Naive B cell (primary cell): ENCODE results near the gene PLCG2. TPM values are rescaled to one million over a fixed set of nuclear protein-coding genes. Genes with fewer than 3 reads are reported as not detected.

Source experiments
- ATAC-seq, 2 donors: fragments of 150-1000 bp; cut with Tn5 transposase; 2 replicates each; pipeline ENCODE4 v1.10.0; 2021; ENCODE audit warnings: low read depth in 2 of 2, mild to moderate bottlenecking in 2 of 2, moderate library complexity in 2 of 2
- DNase-seq: peaks from one replicate; pipeline ENCODE4 v3.0.0; 2022
- H3K27ac Mint-ChIP-seq, 6 donors: one replicate each; pipeline ENCODE4 v1.8.0; 2020 to 2022; ENCODE audit warnings: mild to moderate bottlenecking in 6 of 6, mixed read lengths in 6 of 6, moderate library complexity in 5 of 6, inconsistent platforms in 2 of 6
- H3K27me3 Mint-ChIP-seq, 3 donors: one replicate each; pipeline ENCODE4 v1.8.0; 2021 to 2022; ENCODE audit warnings: mixed read lengths in 3 of 3, mild to moderate bottlenecking in 1 of 3
- H3K36me3 Mint-ChIP-seq, 2 donors: one replicate each; pipeline ENCODE4 v1.8.0; 2020 to 2022; ENCODE audit warnings: mixed read lengths in 2 of 2, inconsistent platforms in 1 of 2, mild to moderate bottlenecking in 1 of 2
- H3K4me1 Mint-ChIP-seq, 3 donors: one replicate each; pipeline ENCODE4 v1.8.0; 2020 to 2022; ENCODE audit warnings: mixed read lengths in 3 of 3, inconsistent platforms in 1 of 3, mild to moderate bottlenecking in 1 of 3, moderate library complexity in 1 of 3
- H3K4me3 Mint-ChIP-seq, 8 donors: one replicate each; pipeline ENCODE4 v1.8.0; 2020 to 2022; ENCODE audit warnings: mild to moderate bottlenecking in 8 of 8, mixed read lengths in 8 of 8, moderate library complexity in 8 of 8, inconsistent platforms in 2 of 8
- H3K9me3 Mint-ChIP-seq, 7 donors: one replicate each; pipeline ENCODE4 v1.8.0; 2020 to 2022; ENCODE audit warnings: mixed read lengths in 7 of 7, mild to moderate bottlenecking in 5 of 7, inconsistent platforms in 2 of 7, moderate library complexity in 1 of 7
- polyA plus RNA-seq, 6 donors: library from polyadenylated mRNA; unstranded; fragments of 300-500 nt; fragmentation: Illumina TruSeq; gene quantifications; one replicate each; pipeline ENCODE4 v1.2.3, GENCODE V29; 2021; ENCODE audit warnings: low read depth in 6 of 6

The PLCG2 gene
- polyA plus RNA-seq, 6 donors from 2014 or later: 65.1 to 119 (median 92.5) TPM

DNA sequence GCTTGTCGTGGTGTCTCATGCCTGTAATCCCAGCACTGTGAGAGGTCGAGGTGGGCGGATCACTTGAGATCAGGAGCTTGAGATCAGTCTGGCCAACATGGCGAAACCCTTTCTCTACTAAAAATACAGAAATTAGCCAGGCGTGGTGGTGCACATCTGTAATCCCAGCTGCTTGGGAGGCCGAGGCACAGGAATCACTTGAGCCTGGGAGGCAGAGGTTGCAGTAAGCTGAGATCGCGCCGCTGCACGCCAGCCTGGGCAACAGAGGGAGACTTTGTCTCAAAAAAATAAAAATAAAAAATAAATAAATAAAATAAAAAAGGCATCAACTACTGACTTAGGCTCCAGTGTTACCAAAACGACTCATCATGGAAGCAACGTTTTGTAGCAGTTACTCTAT, 115.5 kb downstream of the PLCG2 start:
- Mint-ChIP-seq H3K27me3 (no peaks in the 10 kb centered on the region), H3K4me3 (no peak overlapping the region), H3K27ac (peak overlapping the region in 1 of 6 donors; percentile 49), H3K4me1 (peaks cover 4 to 7% (median 6%) of the 10 kb centered on the region in 3 donors), H3K36me3 (peaks cover 18 to 34% of the 10 kb centered on the region in 2 donors), H3K9me3 (no peaks in the 10 kb centered on the region)
- DNase-seq (no peak), ATAC-seq (no peak)

DNA sequence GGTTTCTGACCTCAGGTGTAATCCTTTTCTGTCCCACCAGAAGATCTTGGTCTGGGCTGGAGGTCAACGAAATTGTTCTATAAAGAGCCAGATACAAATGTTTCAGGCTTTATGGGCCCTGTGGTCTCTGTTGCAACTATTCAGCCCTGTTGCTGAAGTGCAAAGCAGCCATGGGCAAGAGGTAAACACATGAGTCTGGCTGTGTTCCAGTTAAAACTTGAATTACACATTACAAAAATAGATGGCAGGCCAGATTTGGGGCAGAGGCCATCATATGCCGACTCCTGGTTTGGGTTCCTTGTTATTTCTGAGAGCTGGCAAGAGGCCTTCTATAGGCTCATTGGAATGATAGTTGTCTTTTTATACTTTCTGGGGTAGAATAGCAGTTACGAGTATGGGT, 117.8 kb downstream of the PLCG2 start:
- no peak overlapping the region for H3K4me3 Mint-ChIP-seq
- no peaks in the 10 kb centered on the region for H3K27me3 Mint-ChIP-seq
- ATAC-seq (no peak), DNase-seq (no peak)
- peaks cover 1 to 4% (median 4%) of the 10 kb centered on the region in 3 donors for H3K4me1 Mint-ChIP-seq
- H3K9me3 Mint-ChIP-seq: no peaks in the 10 kb centered on the region
- H3K27ac Mint-ChIP-seq: peak overlapping the region in 1 of 6 donors; percentile 9
- H3K36me3 Mint-ChIP-seq: peaks cover 15 to 30% of the 10 kb centered on the region in 2 donors

DNA sequence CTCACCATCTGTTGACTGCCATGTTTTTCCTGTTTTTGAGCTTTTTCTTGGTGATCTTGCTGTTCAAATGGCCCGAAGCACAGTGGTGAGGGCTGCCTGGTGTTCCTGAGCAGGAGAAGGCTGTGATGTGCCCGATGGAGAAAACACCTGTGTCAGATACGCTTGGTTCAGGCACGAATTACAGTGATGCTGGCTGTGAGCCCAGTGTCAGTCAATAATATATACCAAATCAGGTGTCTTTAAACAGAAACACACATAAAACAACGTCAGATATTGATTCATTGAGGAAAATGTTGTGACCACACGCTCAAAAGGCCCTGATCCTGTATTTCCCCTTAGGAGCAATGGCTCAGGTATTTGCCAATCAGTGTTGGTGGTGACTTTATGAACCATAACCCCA, 120.5 kb downstream of the PLCG2 start:
- no peak overlapping the region for H3K4me3 Mint-ChIP-seq
- no peaks in the 10 kb centered on the region for H3K27me3 Mint-ChIP-seq
- H3K9me3 Mint-ChIP-seq: no peaks in the 10 kb centered on the region
- no peaks in the 10 kb centered on the region for H3K4me1 Mint-ChIP-seq
- DNase-seq (no peak), ATAC-seq (no peak)
- H3K36me3 Mint-ChIP-seq: peaks cover 16 to 34% of the 10 kb centered on the region in 2 donors
- peak overlapping the region in 2 of 6 donors; percentile 74 to 78 for H3K27ac Mint-ChIP-seq

- H3K27me3 Mint-ChIP-seq: no peaks in the 10 kb centered on the region
- DNase-seq (no peak), ATAC-seq (no peak)
- no peaks in the 10 kb centered on the region for H3K4me1 Mint-ChIP-seq
- no peak overlapping the region for H3K4me3 Mint-ChIP-seq
- peak overlapping the region in 1 of 6 donors; percentile 78 for H3K27ac Mint-ChIP-seq
- peaks cover 17 to 38% of the 10 kb centered on the region in 2 donors for H3K36me3 Mint-ChIP-seq
- H3K9me3 Mint-ChIP-seq: no peaks in the 10 kb centered on the region
Observed at GRCh38 chr16:81900014-81900413, 120.9 kb downstream of the PLCG2 start.

GRCh38 chr16:81900456-81900855, 121.4 kb downstream of the PLCG2 start:
- no peaks in the 10 kb centered on the region for H3K9me3 Mint-ChIP-seq
- ATAC-seq (no peak), DNase-seq (no peak)
- no peaks in the 10 kb centered on the region for H3K27me3 Mint-ChIP-seq
- no peaks in the 10 kb centered on the region for H3K4me1 Mint-ChIP-seq
- H3K27ac Mint-ChIP-seq: no peak overlapping the region
- H3K4me3 Mint-ChIP-seq: no peak overlapping the region
- H3K36me3 Mint-ChIP-seq: peaks cover 17 to 38% of the 10 kb centered on the region in 2 donors

- H3K36me3 Mint-ChIP-seq: peaks cover 16 to 38% of the 10 kb centered on the region in 2 donors
- H3K4me1 Mint-ChIP-seq: no peaks in the 10 kb centered on the region
- no peaks in the 10 kb centered on the region for H3K9me3 Mint-ChIP-seq
- peak overlapping the region in 1 of 6 donors; percentile 33 for H3K27ac Mint-ChIP-seq
- ATAC-seq (no peak), DNase-seq (no peak)
- H3K4me3 Mint-ChIP-seq: no peak overlapping the region
- H3K27me3 Mint-ChIP-seq: no peaks in the 10 kb centered on the region
Observed at GRCh38 chr16:81901484-81901883, 122.4 kb downstream of the PLCG2 start.

DNA sequence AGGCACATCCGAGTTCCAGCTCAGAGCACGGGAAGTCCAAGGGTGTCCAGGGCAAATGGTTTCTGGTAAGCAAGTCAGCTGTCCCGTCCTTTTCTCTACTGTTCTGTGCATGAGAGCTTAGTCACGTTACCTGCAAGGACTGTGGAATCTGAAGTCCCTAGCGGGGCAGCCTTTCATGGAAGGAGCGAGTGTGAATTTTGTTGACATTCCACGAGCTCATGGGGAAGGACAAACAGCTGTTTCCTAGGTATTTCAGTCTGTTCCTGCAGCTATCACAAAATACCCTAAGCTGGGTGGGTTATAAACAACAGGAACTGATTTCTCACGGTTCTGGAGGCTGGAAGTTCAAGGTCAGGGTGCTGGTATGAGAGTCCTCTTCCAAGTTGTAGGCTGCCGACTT, 122.9 kb downstream of the PLCG2 start:
- ATAC-seq (no peak), DNase-seq (no peak)
- Mint-ChIP-seq H3K4me1 (peaks cover 0 to under 1% (median 0%) of the 10 kb centered on the region in 3 donors), H3K9me3 (no peaks in the 10 kb centered on the region), H3K36me3 (peaks cover 11 to 33% of the 10 kb centered on the region in 2 donors), H3K27ac (peak overlapping the region in 1 of 6 donors; percentile 30), H3K27me3 (no peaks in the 10 kb centered on the region), H3K4me3 (no peak overlapping the region)

- H3K9me3 Mint-ChIP-seq: no peaks in the 10 kb centered on the region
- peaks cover 17 to 40% of the 10 kb centered on the region in 2 donors for H3K36me3 Mint-ChIP-seq
- H3K27ac Mint-ChIP-seq: peak overlapping the region in 3 of 6 donors; percentile 57 to 81 (median 60)
- H3K4me1 Mint-ChIP-seq: peaks cover 0 to 3% (median 0%) of the 10 kb centered on the region in 3 donors
- H3K27me3 Mint-ChIP-seq: no peaks in the 10 kb centered on the region
- no peak overlapping the region for H3K4me3 Mint-ChIP-seq
- DNase-seq (no peak), ATAC-seq (no peak)
Observed at GRCh38 chr16:81904320-81904719, 125.2 kb downstream of the PLCG2 start.

GRCh38 chr16:81905277-81905676, 126.2 kb downstream of the PLCG2 start:
- Mint-ChIP-seq H3K4me3 (no peak overlapping the region), H3K27ac (peak overlapping the region in 3 of 6 donors; percentile 21 to 86 (median 57)), H3K9me3 (no peaks in the 10 kb centered on the region), H3K36me3 (peaks cover 17 to 40% of the 10 kb centered on the region in 2 donors), H3K4me1 (peaks cover 0 to 3% (median 0%) of the 10 kb centered on the region in 3 donors), H3K27me3 (no peaks in the 10 kb centered on the region)
- DNase-seq (no peak), ATAC-seq (no peak)

GRCh38 chr16:81907681-81908080, 128.6 kb downstream of the PLCG2 start:
- H3K36me3 Mint-ChIP-seq: peaks cover 24 to 42% of the 10 kb centered on the region in 2 donors
- H3K9me3 Mint-ChIP-seq: no peaks in the 10 kb centered on the region
- ATAC-seq (no peak), DNase-seq (no peak)
- peak overlapping the region in 1 of 6 donors; percentile 54 for H3K27ac Mint-ChIP-seq
- H3K4me3 Mint-ChIP-seq: no peak overlapping the region
- H3K4me1 Mint-ChIP-seq: peaks cover 0 to 10% (median 0%) of the 10 kb centered on the region in 3 donors
- no peaks in the 10 kb centered on the region for H3K27me3 Mint-ChIP-seq

DNA sequence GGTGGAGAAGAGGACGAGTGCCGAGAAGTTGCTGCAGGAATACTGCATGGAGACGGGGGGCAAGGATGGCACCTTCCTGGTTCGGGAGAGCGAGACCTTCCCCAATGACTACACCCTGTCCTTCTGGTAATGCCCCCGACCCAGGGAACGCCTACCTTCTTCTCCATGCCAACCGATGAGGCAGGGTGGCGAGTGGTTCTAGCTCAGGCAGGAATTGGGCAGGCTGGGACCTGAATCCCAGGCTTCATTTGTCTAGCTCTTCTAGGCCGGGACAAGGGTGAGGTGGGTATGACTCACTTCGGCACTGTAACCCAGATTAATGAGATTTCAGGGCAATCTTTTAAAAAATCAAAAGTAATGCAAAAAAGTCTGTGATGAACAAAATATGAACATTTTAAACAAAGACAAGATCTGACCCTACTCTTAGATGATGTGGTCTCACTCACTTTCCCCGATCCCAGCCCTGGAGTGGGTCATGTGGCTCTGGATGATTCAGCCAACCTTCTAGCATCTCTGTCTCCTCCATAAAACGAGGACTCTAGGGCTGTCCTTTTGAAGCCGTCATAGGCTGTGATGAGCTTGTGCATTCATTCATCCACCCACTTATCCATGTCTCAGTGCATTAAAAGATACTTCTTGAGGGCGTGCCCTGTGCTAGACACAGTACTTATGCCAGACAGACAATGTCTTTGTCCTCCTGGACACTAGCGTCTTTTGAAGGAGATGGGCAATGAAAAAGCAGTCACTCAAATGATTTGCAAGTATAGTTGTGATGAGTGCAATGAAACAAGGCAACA, 129.6 kb downstream of the PLCG2 start:
- Mint-ChIP-seq H3K27ac (peak overlapping the region in 3 of 6 donors; percentile 60 to 71 (median 69)), H3K4me1 (peaks cover 0 to 10% (median 2%) of the 10 kb centered on the region in 3 donors), H3K4me3 (no peak overlapping the region), H3K9me3 (no peaks in the 10 kb centered on the region), H3K27me3 (no peaks in the 10 kb centered on the region), H3K36me3 (peaks cover 20 to 38% of the 10 kb centered on the region in 2 donors)
- DNase-seq: no peak
- ATAC-seq: no peak

GRCh38 chr16:81910366-81910885, 131.3 kb downstream of the PLCG2 start:
- H3K27me3 Mint-ChIP-seq: no peaks in the 10 kb centered on the region
- H3K9me3 Mint-ChIP-seq: no peaks in the 10 kb centered on the region
- peak overlapping the region in 4 of 6 donors; percentile 51 to 87 (median 69) for H3K27ac Mint-ChIP-seq
- H3K4me3 Mint-ChIP-seq: peak overlapping the region in 1 of 8 donors; percentile 40
- DNase-seq (no peak), ATAC-seq (no peak)
- peaks cover 5 to 10% (median 10%) of the 10 kb centered on the region in 3 donors for H3K4me1 Mint-ChIP-seq
- H3K36me3 Mint-ChIP-seq: peaks cover 16 to 27% of the 10 kb centered on the region in 2 donors

DNA sequence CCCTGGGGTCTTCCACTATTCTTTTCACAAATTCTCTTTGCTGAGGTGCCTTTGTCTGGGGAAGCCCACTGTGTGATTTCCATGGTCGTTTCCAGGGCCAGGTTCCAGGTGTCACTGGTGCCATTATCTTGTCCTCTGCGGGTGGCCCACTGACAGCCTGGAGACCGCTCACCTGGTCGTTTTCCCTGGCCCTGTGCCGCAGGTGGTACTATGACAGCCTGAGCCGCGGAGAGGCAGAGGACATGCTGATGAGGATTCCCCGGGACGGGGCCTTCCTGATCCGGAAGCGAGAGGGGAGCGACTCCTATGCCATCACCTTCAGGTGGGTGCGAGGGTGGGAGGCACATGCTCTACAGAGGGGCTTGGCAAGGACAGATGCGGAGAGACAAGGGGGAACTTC, 133.3 kb downstream of the PLCG2 start:
- Mint-ChIP-seq H3K4me3 (no peak overlapping the region), H3K4me1 (peaks cover 12 to 19% (median 14%) of the 10 kb centered on the region in 3 donors), H3K27me3 (no peaks in the 10 kb centered on the region), H3K36me3 (peaks cover 23% of the 10 kb centered on the region in 2 donors), H3K9me3 (no peaks in the 10 kb centered on the region), H3K27ac (peak overlapping the region in 3 of 6 donors; percentile 11 to 97 (median 32))
- no peak for DNase-seq
- ATAC-seq: no peak

GRCh38 chr16:81913222-81913621, 134.1 kb downstream of the PLCG2 start:
- no peak for ATAC-seq
- Mint-ChIP-seq H3K4me3 (no peak overlapping the region), H3K9me3 (peaks cover 0 to 5% (median 0%) of the 10 kb centered on the region in 7 donors), H3K4me1 (peaks cover 19 to 27% (median 20%) of the 10 kb centered on the region in 3 donors), H3K27me3 (no peaks in the 10 kb centered on the region), H3K36me3 (peaks cover 22 to 30% of the 10 kb centered on the region in 2 donors), H3K27ac (peak overlapping the region in 2 of 6 donors; percentile 41 to 80)
- no peak for DNase-seq
